ENCODE data around the gene TCFL5. TPM values are rescaled to one million over a fixed set of nuclear protein-coding genes. Genes with fewer than 3 reads are reported as not detected.

The TCFL5 gene
- total and polyA plus RNA-seq, 2 experiments from 2014 or later, result 1.7 to 18.5 TPM

- H4K20me1 ChIP-seq (ENCODE audit: insufficient read depth), result no peaks in the 10 kb centered on the region
- H3K9me3 ChIP-seq (ENCODE audit: low read depth), result no peaks in the 10 kb centered on the region
- no peak overlapping the region for H3K9ac ChIP-seq
- H3K27me3 ChIP-seq (replicated peaks; ENCODE audit: insufficient read depth), result no peaks in the 10 kb centered on the region
- TF ChIP-seq EZH2 (IDR thresholded peaks at IDR 0.05; ENCODE audit: insufficient read depth, poor library complexity, severe bottlenecking) (no peak), EZH2phosphoT487 (IDR thresholded peaks at IDR 0.05; ENCODE audit: insufficient read depth, low read depth) (no peak)
- in situ Hi-C loops (cut with MboI), result loop anchor here (25.0 kb wide), 1 partner anchor 279 kb away; no protein-coding TSS in a partner anchor
- H3K4me2 ChIP-seq (ENCODE audit: unreplicated experiment), result peak overlapping the region; percentile 42
- no peak overlapping the region for H3K4me3 ChIP-seq
- H3F3A ChIP-seq (ENCODE audit: insufficient read depth), result peaks cover 16% of the 10 kb centered on the region
- 18 to 19% methylated on average over 23 of the region's 23 CpGs for WGBS, 2 experiments (ENCODE audit: low coverage in 1 of 2, low lambda C conversion rate in 2 of 2, missing lambda C conversion rate in 2 of 2)
- H3K79me2 ChIP-seq (ENCODE audit: insufficient read depth), result no peaks in the 10 kb centered on the region
- H3K4me1 ChIP-seq (ENCODE audit: insufficient read depth), result peaks cover 14% of the 10 kb centered on the region; the same call in 1 of the 2 replicates
- 0 out of 2 replicates have a peak overlapping the region, but pooled peaks have one; percentile 20 for H2AFZ ChIP-seq
- no peaks in the 10 kb centered on the region for H3K9me2 ChIP-seq (ENCODE audit: insufficient read depth)
- DNase-seq, result peak; percentile 92
- no peak overlapping the region for H3K27ac ChIP-seq
- H3K36me3 ChIP-seq (ENCODE audit: low read depth), result no peaks in the 10 kb centered on the region
These were observed 70.1 kb downstream of the TCFL5 start for GRCh38 chr20:62791301-62792181.

Small RNA genes within 50 kb of the gene (small RNA-seq; reads per million reads assigned to genes)
- not detected for gene DPH3P1 (ENCODE audit: low read depth, low replicate concordance)

Other genes starting within 250 kb of the TCFL5 start
- 0.22 TPM in 1 of 2 replicates, not detected in the other for gene SLCO4A1, start 219.3 kb downstream of the TCFL5 start, total RNA-seq (2014; rRNA removed; shearing (Covaris generic))
- gene SLCO4A1, start 219.3 kb downstream of the TCFL5 start, polyA plus RNA-seq (2016; fragmentation: Nextera tagmentation; extraction: Ambion mirVana), result 0.10 and 0.43 TPM in 2 replicates
- not detected in 2 replicates for gene NTSR1, start 153.0 kb downstream of the TCFL5 start, total RNA-seq (2014; rRNA removed; shearing (Covaris generic))
- gene NTSR1, start 153.0 kb downstream of the TCFL5 start, polyA plus RNA-seq (2016; fragmentation: Nextera tagmentation; extraction: Ambion mirVana), result not detected in 2 replicates
- gene MRGBP, start 65.3 kb downstream of the TCFL5 start, total RNA-seq (2014; rRNA removed; shearing (Covaris generic)), result 15.7 and 17.7 TPM in 2 replicates
- 18.7 and 19.8 TPM in 2 replicates for gene MRGBP, start 65.3 kb downstream of the TCFL5 start, polyA plus RNA-seq (2016; fragmentation: Nextera tagmentation; extraction: Ambion mirVana)
- gene OGFR, start 57.0 kb downstream of the TCFL5 start, total RNA-seq (2014; rRNA removed; shearing (Covaris generic)), result 42.4 and 52.2 TPM in 2 replicates
- 9.7 and 9.9 TPM in 2 replicates for gene OGFR, start 57.0 kb downstream of the TCFL5 start, polyA plus RNA-seq (2016; fragmentation: Nextera tagmentation; extraction: Ambion mirVana)
- not detected in 2 replicates for gene COL9A3, start 44.8 kb downstream of the TCFL5 start, total RNA-seq (2014; rRNA removed; shearing (Covaris generic))
- gene COL9A3, start 44.8 kb downstream of the TCFL5 start, polyA plus RNA-seq (2016; fragmentation: Nextera tagmentation; extraction: Ambion mirVana), result 0.25 TPM in 1 of 2 replicates, not detected in the other
- 28.6 and 37.1 TPM in 2 replicates for gene DIDO1, start 64.7 kb upstream of the TCFL5 start, total RNA-seq (2014; rRNA removed; shearing (Covaris generic))
- 15.5 and 16.2 TPM in 2 replicates for gene DIDO1, start 64.7 kb upstream of the TCFL5 start, polyA plus RNA-seq (2016; fragmentation: Nextera tagmentation; extraction: Ambion mirVana)
- gene GID8, start 76.3 kb upstream of the TCFL5 start, total RNA-seq (2014; rRNA removed; shearing (Covaris generic)), result 29.1 and 31.0 TPM in 2 replicates
- gene GID8, start 76.3 kb upstream of the TCFL5 start, polyA plus RNA-seq (2016; fragmentation: Nextera tagmentation; extraction: Ambion mirVana), result 17.5 and 17.6 TPM in 2 replicates
- gene SLC17A9, start 90.9 kb upstream of the TCFL5 start, total RNA-seq (2014; rRNA removed; shearing (Covaris generic)), result 11.1 and 19.5 TPM in 2 replicates
- 17.7 and 23.2 TPM in 2 replicates for gene SLC17A9, start 90.9 kb upstream of the TCFL5 start, polyA plus RNA-seq (2016; fragmentation: Nextera tagmentation; extraction: Ambion mirVana)
- not detected in 2 replicates for gene BHLHE23, start 145.1 kb upstream of the TCFL5 start, total RNA-seq (2014; rRNA removed; shearing (Covaris generic))
- gene BHLHE23, start 145.1 kb upstream of the TCFL5 start, polyA plus RNA-seq (2016; fragmentation: Nextera tagmentation; extraction: Ambion mirVana), result not detected in 2 replicates

Data from GM23248 (cell line).